CMK (cell line): Measurements from ENCODE around the gene TP53I13.

ENCODE experiments used
- DNase-seq: peaks from one replicate; pipeline ENCODE4 v3.0.0-alpha.2; 2010; ENCODE audit warnings: low read depth

The TP53I13 gene

GRCh38 chr17:29615492-29616299 lies 47.2 kb downstream of the TP53I13 start:
- no peak for DNase-seq

GRCh38 chr17:29616300-29617048 lies 48.0 kb downstream of the TP53I13 start:
- no peak for DNase-seq

GRCh38 chr17:29617125-29617480 lies 48.6 kb downstream of the TP53I13 start:
- no peak for DNase-seq

- no peak for DNase-seq
Measured at GRCh38 chr17:29617481-29618271, 49.2 kb downstream of the TP53I13 start.

GRCh38 chr17:29618272-29619065 lies 50.0 kb downstream of the TP53I13 start:
- peak; percentile 47 for DNase-seq

- DNase-seq = peak; percentile 30
Measured at GRCh38 chr17:29619251-29619650, 50.8 kb downstream of the TP53I13 start.

- no peak for DNase-seq
Measured at GRCh38 chr17:29620271-29620670, 51.8 kb downstream of the TP53I13 start.

- no peak for DNase-seq
Measured at GRCh38 chr17:29620779-29621500, 52.4 kb downstream of the TP53I13 start.

- no peak for DNase-seq
Measured at GRCh38 chr17:29621751-29622194, 53.3 kb downstream of the TP53I13 start.
